GM19324 (cell line): ENCODE data around the gene NQO2.
"Not testable (repeated sequence)": the region's sequence is repeated elsewhere in the genome, so short reads cannot be mapped to it uniquely, and the experiment has no call there.

Source experiments
- ATAC-seq: cut with Tn5 transposase; IDR thresholded peaks from one replicate; pipeline ENCODE4 v1.9.1; 2021; ENCODE audit warnings: mild to moderate bottlenecking, moderate library complexity; ENCODE audit not compliant: unreplicated experiment, low FRiP score

Gene NQO2

DNA sequence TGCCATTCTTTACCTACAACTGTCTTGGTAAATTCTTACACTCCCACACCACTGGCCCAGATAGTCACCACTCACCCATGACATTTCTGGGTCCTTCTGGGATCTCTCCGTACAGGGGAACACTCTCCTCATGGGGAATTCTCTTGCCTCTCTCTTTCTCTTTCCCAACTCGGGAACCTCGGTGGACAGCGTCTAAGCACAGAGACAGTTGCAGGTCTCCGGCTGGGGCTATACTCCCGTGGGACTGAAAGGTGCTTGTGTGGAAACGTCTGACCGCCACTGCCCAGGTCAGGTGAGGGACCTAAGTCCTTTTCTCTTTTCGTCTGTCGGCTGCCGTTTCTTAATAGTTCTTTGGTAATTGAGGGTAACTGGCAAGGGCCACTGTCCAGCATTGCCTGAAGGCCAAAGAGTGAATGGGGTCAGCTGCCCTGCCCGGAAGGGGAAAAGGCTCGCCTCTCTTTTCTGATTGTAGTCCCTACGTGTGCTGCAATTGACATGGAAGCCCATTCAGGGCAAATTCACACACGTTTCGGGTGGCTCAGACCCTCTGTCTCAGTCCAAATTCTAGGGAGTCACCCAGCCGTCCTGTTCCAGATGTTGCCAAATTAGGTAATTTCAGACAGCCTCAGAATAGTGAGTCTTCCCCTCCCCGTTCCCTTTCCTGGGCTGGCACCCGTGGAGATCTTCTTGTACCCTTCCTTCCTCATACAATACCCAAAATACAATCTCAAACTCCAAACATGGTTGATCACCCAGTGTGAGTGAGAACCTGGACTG lies 37.4 kb downstream of the NQO2 start:
- no peak for ATAC-seq

- no peak for ATAC-seq
Measured at GRCh38 chr6:3037638-3038365, 38.1 kb downstream of the NQO2 start.

- ATAC-seq: no peak
Measured at GRCh38 chr6:3039384-3039783, 39.7 kb downstream of the NQO2 start.

DNA sequence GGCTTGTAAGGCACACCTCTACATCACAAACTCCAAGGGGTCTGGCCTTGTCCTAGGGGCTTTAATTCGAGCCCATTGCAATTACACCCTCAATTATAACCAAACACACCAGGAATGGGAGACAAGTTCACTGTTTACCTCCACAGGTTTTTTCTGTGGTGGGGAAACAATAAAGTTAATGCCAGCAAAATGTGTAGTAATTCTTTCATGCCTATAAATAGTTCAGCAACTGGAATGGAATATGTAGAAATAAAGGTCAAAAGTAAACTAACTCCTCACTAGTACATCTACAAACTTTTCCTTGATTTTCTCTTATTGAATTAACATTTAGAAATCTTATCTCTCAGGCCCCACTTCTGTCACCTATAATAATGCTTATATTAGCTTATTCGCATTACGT lies 41.5 kb downstream of the NQO2 start:
- ATAC-seq: no peak

DNA sequence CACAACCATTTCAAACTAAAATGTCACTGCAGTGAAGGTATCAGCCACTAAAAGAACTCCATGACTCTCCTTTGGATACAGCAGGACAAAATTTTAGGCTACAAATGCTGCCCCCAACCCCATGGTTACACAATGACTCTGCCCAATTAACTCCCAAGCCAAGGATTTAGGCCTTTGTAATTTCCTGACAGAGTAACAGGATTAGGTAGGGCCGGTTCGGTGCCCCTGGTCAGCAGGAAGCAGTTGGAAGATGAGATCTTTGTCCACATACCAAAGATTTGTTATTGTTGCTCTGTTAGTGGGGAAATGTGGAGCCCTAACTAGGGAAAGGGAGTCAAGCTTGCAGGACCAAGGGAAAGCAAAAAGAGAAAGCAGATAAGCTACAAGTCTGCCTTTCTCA lies 41.9 kb downstream of the NQO2 start:
- no peak for ATAC-seq

DNA sequence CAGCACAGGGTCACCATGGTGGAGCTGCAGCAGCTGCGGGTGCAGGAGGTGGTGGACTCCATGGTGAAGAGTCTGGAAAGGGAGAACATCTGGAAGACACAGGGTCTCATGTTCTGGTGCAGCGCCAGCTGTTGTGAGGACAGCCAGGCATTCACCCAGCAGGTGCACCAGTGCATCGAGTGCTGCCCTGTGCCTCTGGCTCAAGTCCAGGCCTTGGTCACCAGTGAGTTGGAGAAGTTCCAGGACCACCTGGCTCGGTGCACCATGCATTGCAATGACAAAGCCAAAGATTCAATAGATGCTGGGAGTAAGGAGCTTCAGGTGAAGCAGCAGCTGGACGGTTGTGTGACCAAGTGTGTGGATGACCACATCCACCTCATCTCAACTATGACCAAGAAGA lies 45.7 kb downstream of the NQO2 start:
- no peak for ATAC-seq

- no peak for ATAC-seq
Measured at GRCh38 chr6:3045777-3046176, 46.1 kb downstream of the NQO2 start.

GRCh38 chr6:3046295-3046694 lies 46.6 kb downstream of the NQO2 start:
- ATAC-seq: no peak

- ATAC-seq: not testable (repeated sequence)
Measured at GRCh38 chr6:3048009-3048408, 48.3 kb downstream of the NQO2 start.

DNA sequence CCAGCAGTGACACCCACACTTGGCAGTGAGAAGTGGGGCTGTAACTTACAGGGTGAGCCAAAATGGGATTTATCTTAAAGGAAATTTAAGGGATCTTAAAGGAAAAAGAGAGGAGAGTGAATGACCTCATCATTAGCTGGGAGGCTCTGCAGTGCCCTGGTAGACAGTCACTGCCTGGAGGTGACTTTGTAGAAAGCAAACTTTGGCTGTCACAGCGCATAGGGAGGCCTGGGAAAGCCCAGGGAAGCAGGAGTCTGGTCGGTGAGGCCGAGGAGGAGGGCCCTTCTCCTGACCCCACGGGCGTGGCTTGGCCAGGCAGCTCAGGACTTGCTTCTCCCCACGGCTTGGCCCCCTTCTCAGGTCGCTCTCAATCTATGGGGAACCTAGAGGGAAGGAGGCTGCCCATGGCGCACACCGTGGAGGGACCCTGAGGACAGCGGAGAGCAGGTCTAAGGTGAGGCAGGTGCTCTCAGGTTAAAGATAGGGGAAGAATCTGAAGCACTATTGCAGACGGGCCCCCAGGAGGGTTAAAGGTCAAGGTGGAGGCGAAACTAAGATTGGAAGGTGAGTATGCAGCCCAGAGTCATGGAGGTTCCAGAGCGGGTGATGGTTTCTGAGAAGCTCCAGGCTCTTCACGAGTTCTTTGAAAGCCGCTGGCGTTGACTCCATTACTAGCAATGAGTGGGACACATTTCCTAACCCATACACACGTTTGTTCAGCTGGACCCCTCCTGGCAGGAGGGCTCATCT lies 53.0 kb downstream of the NQO2 start:
- ATAC-seq: no peak

GRCh38 chr6:3053231-3053508 lies 53.5 kb downstream of the NQO2 start:
- ATAC-seq: no peak

- not testable (repeated sequence) for ATAC-seq
Measured at GRCh38 chr6:3054229-3055157, 54.8 kb downstream of the NQO2 start.

DNA sequence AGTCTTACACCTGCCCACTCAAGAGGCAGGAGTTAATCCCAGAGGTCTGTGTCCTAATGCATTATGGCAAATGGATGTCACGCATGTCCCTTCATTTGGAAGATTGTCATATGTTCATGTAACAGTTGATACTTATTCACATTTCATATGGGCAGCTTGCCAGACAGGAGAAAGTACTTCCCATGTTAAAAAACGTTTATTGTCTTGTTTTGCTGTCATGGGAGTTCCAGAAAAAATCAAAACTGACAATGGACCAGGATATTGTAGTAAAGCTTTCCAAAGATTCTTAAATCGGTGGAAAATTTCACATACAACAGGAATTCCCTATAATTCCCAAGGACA lies 55.4 kb downstream of the NQO2 start:
- not testable (repeated sequence) for ATAC-seq

DNA sequence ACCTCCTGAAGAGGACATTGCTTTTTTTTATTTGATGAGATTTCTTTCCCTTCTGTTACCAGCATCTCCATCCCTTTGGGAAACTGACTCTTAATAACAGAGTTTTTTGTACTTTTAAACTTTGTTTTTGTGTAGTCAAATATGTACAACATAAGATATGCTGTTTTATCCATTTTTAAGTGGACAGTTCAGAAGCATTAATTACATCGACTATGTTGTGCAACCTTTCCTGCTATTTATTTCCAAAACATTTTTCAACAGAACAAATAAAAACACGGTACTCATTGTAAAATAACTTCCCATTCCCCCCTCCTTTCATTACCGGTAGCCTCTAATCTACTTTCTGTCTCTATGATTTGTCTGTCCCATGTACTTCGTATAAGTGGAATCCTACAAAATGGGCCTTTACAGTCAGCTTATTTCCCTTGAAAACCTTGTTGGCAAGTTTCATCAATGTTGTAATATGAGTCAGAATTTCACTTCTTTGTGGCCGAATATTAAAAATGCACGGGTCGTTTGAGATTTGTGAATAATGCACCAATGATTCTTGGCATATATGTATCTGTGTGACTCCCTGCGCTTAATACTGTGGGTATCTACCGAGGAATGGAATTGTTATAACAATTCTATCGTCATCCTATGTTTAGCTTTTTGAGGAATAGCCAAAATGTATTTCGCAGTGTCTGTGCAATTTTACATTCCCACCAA lies 57.5 kb downstream of the NQO2 start:
- no peak for ATAC-seq

DNA sequence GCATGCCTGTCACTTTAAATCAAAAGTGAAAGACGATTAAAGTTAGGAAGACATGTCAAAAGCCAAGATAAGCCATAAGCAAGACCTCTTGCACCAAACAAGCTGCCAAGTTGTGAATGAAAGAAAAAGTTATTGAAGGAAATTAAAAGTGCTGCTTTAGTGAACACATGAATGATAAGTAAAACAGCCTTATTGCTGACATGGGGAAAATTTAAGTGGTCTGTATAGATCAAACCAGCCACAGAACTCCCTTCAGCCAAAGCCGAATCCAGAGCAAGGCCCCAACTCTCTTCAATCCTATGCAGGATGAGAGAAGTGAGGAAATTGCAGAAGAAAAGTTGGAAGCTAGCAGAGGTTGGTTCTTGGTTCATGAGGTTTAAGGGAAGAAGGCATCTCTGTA lies 59.3 kb downstream of the NQO2 start:
- ATAC-seq: no peak

GRCh38 chr6:3060092-3060491 lies 60.4 kb downstream of the NQO2 start:
- not testable (repeated sequence) for ATAC-seq

- no peak for ATAC-seq
Measured at GRCh38 chr6:3061501-3061941, 61.8 kb downstream of the NQO2 start.

- not testable (repeated sequence) for ATAC-seq
Measured at GRCh38 chr6:3063340-3063732, 63.6 kb downstream of the NQO2 start.

- peak; percentile 79 for ATAC-seq
Measured at GRCh38 chr6:3063733-3064700, 64.3 kb downstream of the NQO2 start.
